ENCODE results near the gene SCIMP.

DNA sequence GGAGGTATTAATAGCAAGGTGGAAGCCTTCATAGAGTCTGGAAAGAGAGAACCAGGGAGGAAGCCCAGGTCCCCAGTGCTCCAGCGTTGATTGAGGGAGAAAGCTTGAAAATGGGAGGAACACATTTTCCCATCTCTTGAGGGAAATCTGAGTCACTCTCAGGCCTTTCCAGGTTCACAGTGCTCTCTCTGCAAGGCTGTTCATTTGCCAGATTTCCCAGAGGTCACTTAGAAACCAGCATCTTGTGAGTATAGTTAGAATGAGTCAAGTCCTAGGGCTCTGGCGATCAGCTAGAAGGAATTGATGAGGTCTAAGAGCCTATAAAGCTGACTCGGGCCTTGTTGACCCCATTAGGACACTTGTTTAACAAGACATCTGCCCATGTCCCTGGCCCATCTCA, 25.3 kb downstream of the SCIMP start:
- TF ChIP-seq POLR2AphosphoS5 (IDR thresholded peaks at IDR 0.05; ENCODE audit: insufficient read depth in 1 of 2, low read depth in 1 of 2) (no peak), POLR2A (IDR thresholded peaks at IDR 0.05) (no peak)
- TF ChIP-seq, protein P1, sequence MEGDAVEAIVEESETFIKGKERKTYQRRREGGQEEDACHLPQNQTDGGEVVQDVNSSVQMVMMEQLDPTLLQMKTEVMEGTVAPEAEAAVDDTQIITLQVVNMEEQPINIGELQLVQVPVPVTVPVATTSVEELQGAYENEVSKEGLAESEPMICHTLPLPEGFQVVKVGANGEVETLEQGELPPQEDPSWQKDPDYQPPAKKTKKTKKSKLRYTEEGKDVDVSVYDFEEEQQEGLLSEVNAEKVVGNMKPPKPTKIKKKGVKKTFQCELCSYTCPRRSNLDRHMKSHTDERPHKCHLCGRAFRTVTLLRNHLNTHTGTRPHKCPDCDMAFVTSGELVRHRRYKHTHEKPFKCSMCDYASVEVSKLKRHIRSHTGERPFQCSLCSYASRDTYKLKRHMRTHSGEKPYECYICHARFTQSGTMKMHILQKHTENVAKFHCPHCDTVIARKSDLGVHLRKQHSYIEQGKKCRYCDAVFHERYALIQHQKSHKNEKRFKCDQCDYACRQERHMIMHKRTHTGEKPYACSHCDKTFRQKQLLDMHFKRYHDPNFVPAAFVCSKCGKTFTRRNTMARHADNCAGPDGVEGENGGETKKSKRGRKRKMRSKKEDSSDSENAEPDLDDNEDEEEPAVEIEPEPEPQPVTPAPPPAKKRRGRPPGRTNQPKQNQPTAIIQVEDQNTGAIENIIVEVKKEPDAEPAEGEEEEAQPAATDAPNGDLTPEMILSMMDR (IDR thresholded peaks at IDR 0.05) = no peak
